Gastrocnemius medialis (tissue), 4 donors: ENCODE measurements around the gene RAD51B. TPM values are rescaled to one million over a fixed set of nuclear protein-coding genes. Genes with fewer than 3 reads are reported as not detected.
A peak's percentile ranks its signal among the peaks of the same experiment; 100 is the strongest.
"Not testable (repeated sequence)": the region's sequence is repeated elsewhere in the genome, so short reads cannot be mapped to it uniquely, and the experiment has no call there.

Source experiments
- ATAC-seq, 2 donors: fragments of 150-250 bp; one replicate each; pipeline ENCODE4 v1.9.1; 2016
- DNase-seq, 2 donors: peaks; one replicate each; pipeline ENCODE4 v3.0.0-alpha.2; 2019
- H3K27ac ChIP-seq, 4 donors: fragments of 200-600 bp; sonication (generic); 1 replicate in 1 of 4; 2 replicates in 3 of 4; pipeline ENCODE4 v1.5.1; 2016 to 2018; ENCODE audit warnings: mild to moderate bottlenecking in 2 of 4, moderate library complexity in 1 of 4
- H3K27me3 ChIP-seq, 3 donors: fragments of 200-600 bp; sonication (generic) in 2 of 3; 1 replicate in 1 of 3; 2 replicates in 2 of 3; pipeline versions ENCODE4 v1.5.1 to v1.6.0; 2016 to 2019; ENCODE audit warnings: mild to moderate bottlenecking in 1 of 3, moderate library complexity in 1 of 3
- H3K36me3 ChIP-seq, 2 donors: fragments of 200-600 bp; sonication (generic) in 1 of 2; one replicate each; pipeline ENCODE4 v1.5.1; 2017 to 2018
- H3K4me1 ChIP-seq, 2 donors: fragments of 200-600 bp; sonication (generic) in 1 of 2; one replicate each; pipeline ENCODE4 v1.5.1; 2016 to 2017; ENCODE audit warnings: mild to moderate bottlenecking in 2 of 2
- H3K4me3 ChIP-seq, 4 donors: fragments of 200-600 bp; sonication (generic) in 3 of 4; 1 replicate in 1 of 4; 2 replicates in 3 of 4; pipeline ENCODE4 v1.5.1; 2016 to 2019; ENCODE audit warnings: mild to moderate bottlenecking in 2 of 4
- H3K9me3 ChIP-seq, 3 donors: fragments of 200-600 bp; sonication (generic) in 2 of 3; 1 replicate in 1 of 3; 2 replicates in 2 of 3; pipeline ENCODE4 v1.5.1; 2016 to 2019
- CTCF ChIP-seq, 5 experiments: fragments of 450-650 bp in 3 of 5; fragments of 200-600 bp in 2 of 5; sonication (generic) in 2 of 5; IDR thresholded peaks in 4 of 5; conservative IDR thresholded peaks in 1 of 5; 1 replicate in 4 of 5; 2 replicates in 1 of 5; pipeline ENCODE4 v1.5.1; 2016 to 2019; ENCODE audit warnings: antibody characterized with exemption in 5 of 5, mild to moderate bottlenecking in 3 of 5, moderate library complexity in 3 of 5
- POLR2A ChIP-seq, 2 donors: fragments of 450-650 bp; IDR thresholded peaks; one replicate each; pipeline ENCODE4 v1.6.1; 2017; ENCODE audit warnings: antibody characterized with exemption in 2 of 2, mild to moderate bottlenecking in 2 of 2, moderate library complexity in 2 of 2
- in situ Hi-C, 4 donors: fragments of 200-750 bp; cut with MboI; loops; one replicate each; pipeline versions ENCODE4 v1.15.0 to v1.8.0; 2017; ENCODE audit warnings: low sequenced_read_pairs in 4 of 4
- intact Hi-C: fragments of 100-400 bp; cut with DNase I; formaldehyde crosslinking; loops from one replicate; pipeline ENCODE4 v1.15.1; 2023; ENCODE audit warnings: low total_unique reads
- total RNA-seq, 4 donors: library from RNA; depleted of rRNA; stranded (reverse); fragments of >200 nt; gene quantifications; one replicate each; pipeline versions ENCODE4 v1.1.0 to v1.2.3, GENCODE V29; 2016

The RAD51B gene
- total RNA-seq, 4 donors from 2014 or later = 1.6 to 3.3 (median 2.4) TPM

DNA sequence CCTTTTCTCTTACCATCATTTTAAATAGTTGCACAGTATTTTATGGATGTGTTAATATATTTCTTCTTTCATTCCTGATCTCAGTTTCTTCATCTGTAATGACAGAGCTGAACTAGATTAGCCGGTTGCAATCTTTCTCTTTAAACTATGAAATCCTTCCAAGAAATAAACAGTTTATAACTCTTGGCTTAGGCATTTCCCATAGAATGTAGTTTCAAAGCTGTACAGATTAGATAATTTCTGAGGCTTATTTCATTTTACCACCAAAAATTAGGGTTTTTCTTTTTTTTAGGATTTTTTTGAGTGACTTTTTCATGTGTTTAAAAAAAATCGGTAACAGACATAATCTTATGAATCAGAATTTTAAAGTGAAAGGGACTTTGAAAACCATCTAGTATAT is 144.0 kb downstream of the RAD51B start:
- Histone ChIP-seq H3K4me3 (peak overlapping the region in 1 of 4 donors; percentile 14), H3K27me3 (no peaks in the 10 kb centered on the region), H3K36me3 (no peaks in the 10 kb centered on the region), H3K4me1 (peaks cover 4 to 10% of the 10 kb centered on the region in 2 donors), H3K9me3 (no peaks in the 10 kb centered on the region), H3K27ac (no peak overlapping the region)
- ATAC-seq (no peak), DNase-seq (no peak)
- in situ Hi-C loops = no loop called here
- TF ChIP-seq POLR2A (IDR thresholded peaks at IDR 0.05) (no peak), CTCF (IDR thresholded peaks at IDR 0.05 in 4 of 5, conservative IDR thresholded peaks at IDR 0.05 in 1 of 5) (no peak)
- intact Hi-C loops = no loop called here

DNA sequence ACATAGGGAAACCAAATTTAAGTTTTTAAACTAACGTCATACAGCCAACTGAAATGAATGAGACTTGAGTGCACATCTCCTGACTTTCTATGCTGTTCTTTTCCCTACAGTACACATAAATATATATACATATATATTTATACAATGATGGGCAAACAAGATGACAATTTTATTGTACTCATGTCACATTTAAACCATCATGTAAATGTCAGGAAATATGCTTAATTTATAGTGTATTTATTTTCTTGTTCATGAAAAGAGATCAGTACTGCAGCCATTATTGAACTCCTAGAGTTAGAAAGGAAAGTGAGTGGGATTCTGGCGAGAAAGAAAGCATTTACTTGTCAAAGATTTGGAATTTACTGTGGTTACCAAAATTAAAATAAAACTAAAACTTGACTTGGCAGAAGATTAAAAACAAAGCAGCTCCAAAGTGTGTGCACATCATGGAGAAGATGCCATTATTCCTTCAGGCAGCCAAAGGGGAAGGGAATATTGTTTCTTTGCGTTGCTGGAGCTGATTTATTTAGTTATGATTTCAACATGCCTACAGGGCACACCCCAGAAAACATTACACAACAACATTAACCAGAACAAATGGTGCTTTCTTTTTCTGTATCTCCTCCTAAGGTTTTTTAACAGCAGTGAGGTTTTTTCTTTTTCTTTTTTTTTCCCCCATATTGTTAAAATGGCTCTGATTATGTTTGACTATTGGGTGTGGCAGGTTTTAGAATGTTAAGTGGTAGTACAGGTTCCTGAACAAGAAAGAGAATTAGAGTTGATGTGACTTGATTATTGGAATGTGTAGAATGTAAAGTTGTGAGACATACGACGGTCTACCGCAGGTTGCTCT is 144.6 kb downstream of the RAD51B start:
- Histone ChIP-seq H3K27me3 (no peaks in the 10 kb centered on the region), H3K27ac (peak overlapping the region in 2 of 4 donors; percentile 10 to 27), H3K36me3 (no peaks in the 10 kb centered on the region), H3K4me3 (peak overlapping the region in 2 of 4 donors; percentile 14 to 18), H3K4me1 (peaks cover 4 to 10% of the 10 kb centered on the region in 2 donors), H3K9me3 (no peaks in the 10 kb centered on the region)
- DNase-seq (no peak), ATAC-seq (peak; percentile 75 to 85)
- TF ChIP-seq CTCF (IDR thresholded peaks at IDR 0.05 in 4 of 5, conservative IDR thresholded peaks at IDR 0.05 in 1 of 5) = no peak
- peak in 1 of 2 donors; percentile 9 for TF ChIP-seq POLR2A (IDR thresholded peaks at IDR 0.05)
- in situ Hi-C loops = no loop called here
- intact Hi-C loops = no loop called here

DNA sequence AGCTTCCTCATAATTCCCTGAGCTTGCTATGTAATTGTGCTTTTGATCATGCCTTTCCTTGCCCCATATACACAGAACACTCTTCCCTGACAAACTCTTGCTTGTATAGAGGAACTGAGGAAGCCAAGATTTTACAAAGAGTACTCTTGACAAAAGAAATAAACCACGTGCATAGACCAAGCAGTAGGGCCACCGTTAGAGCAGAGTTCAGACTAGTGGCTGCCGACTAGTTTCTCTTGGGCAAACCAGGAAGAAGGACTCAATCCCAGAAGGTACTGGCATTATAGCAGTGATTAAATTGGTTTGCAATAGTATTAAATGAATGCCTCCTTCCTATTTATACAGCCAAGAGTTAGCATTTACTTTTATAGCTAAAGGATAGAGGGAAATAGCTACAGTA is 146.1 kb downstream of the RAD51B start:
- intact Hi-C loops = no loop called here
- no peak for DNase-seq
- Histone ChIP-seq H3K27me3 (no peaks in the 10 kb centered on the region), H3K4me3 (no peak overlapping the region), H3K27ac (no peak overlapping the region), H3K36me3 (no peaks in the 10 kb centered on the region), H3K4me1 (peaks cover 4 to 10% of the 10 kb centered on the region in 2 donors), H3K9me3 (no peaks in the 10 kb centered on the region)
- TF ChIP-seq POLR2A (IDR thresholded peaks at IDR 0.05) (no peak), CTCF (IDR thresholded peaks at IDR 0.05 in 4 of 5, conservative IDR thresholded peaks at IDR 0.05 in 1 of 5) (no peak)
- in situ Hi-C loops = no loop called here
- ATAC-seq = no peak

GRCh38 chr14:67967206-67967605 is 147.6 kb downstream of the RAD51B start:
- no peaks in the 10 kb centered on the region for H3K27me3 ChIP-seq
- no peak overlapping the region for H3K4me3 ChIP-seq
- no peak for ATAC-seq
- intact Hi-C loops (no loop called here), in situ Hi-C loops (no loop called here)
- no peak overlapping the region for H3K27ac ChIP-seq
- H3K4me1 ChIP-seq = peaks cover 15 to 18% of the 10 kb centered on the region in 2 donors
- TF ChIP-seq POLR2A (IDR thresholded peaks at IDR 0.05) (no peak), CTCF (IDR thresholded peaks at IDR 0.05 in 4 of 5, conservative IDR thresholded peaks at IDR 0.05 in 1 of 5) (no peak)
- no peak for DNase-seq
- no peaks in the 10 kb centered on the region for H3K36me3 ChIP-seq
- no peaks in the 10 kb centered on the region for H3K9me3 ChIP-seq

GRCh38 chr14:67967970-67968369 is 148.4 kb downstream of the RAD51B start:
- ATAC-seq, H3K9me3 ChIP-seq, H3K27ac ChIP-seq, H3K27me3 ChIP-seq, H3K4me3 ChIP-seq, in situ Hi-C loops, intact Hi-C loops, H3K36me3 ChIP-seq, DNase-seq: not testable (repeated sequence)
- H3K4me1 ChIP-seq = peaks cover 22 to 23% of the 10 kb centered on the region in 2 donors
